Subcutaneous adipose tissue (tissue), 4 donors: ENCODE data around the gene HOXC12. TPM values are rescaled to one million over a fixed set of nuclear protein-coding genes. Genes with fewer than 3 reads are reported as not detected.

ENCODE experiments used
- CTCF ChIP-seq: fragments of 450-650 bp; IDR thresholded peaks from one replicate; pipeline ENCODE4 v1.5.1; 2016; ENCODE audit warnings: low read depth, mild to moderate bottlenecking, control low read depth, antibody characterized with exemption, moderate library complexity
- total RNA-seq, 4 donors: library from RNA; depleted of rRNA; stranded (reverse); fragments of >200 nt; gene quantifications; one replicate each; pipeline ENCODE4 v1.1.0, GENCODE V29; 2016

Gene HOXC12
- total RNA-seq, 4 donors from 2014 or later: 0.17 to 1.8 (median 0.50) TPM

GRCh38 chr12:53971686-53972085 lies 17.0 kb downstream of the HOXC12 start:
- TF ChIP-seq CTCF: no peak

GRCh38 chr12:53972152-53972702 lies 17.5 kb downstream of the HOXC12 start:
- no peak for TF ChIP-seq CTCF

GRCh38 chr12:53972722-53973235 lies 18.1 kb downstream of the HOXC12 start, which contains the start of gene HOXC11:
Gene HOXC11 (plus strand): TSS chr12:53973126. CDS start chr12:53973242, 116 bp downstream.
- no peak for TF ChIP-seq CTCF

- TF ChIP-seq CTCF: no peak
These were observed 18.7 kb downstream of the HOXC12 start for GRCh38 chr12:53973236-53974042.

- TF ChIP-seq CTCF: no peak
These were observed 19.7 kb downstream of the HOXC12 start, which contains the start of gene HOTAIR for GRCh38 chr12:53974084-53975063. Gene HOTAIR (minus strand): TSS chr12:53974954.

- no peak for TF ChIP-seq CTCF
These were observed 20.4 kb downstream of the HOXC12 start for GRCh38 chr12:53975064-53975471.
